Measurements from ENCODE around the gene KCNJ14. TPM values are rescaled to one million over a fixed set of nuclear protein-coding genes. Genes with fewer than 3 reads are reported as not detected.

KCNJ14 gene
- total RNA-seq, 1 experiment from 2014 or later: 1.4 TPM

GRCh38 chr19:48510421-48511268, 55.3 kb downstream of the KCNJ14 start:
- no peaks in the 10 kb centered on the region for H3K9me3 ChIP-seq (ENCODE audit: low read length)
- no peaks in the 10 kb centered on the region for H3K27me3 ChIP-seq (ENCODE audit: low read length)
- H3K79me2 ChIP-seq (ENCODE audit: low read length): no peaks in the 10 kb centered on the region
- TF ChIP-seq EZH2 (IDR thresholded peaks at IDR 0.05; ENCODE audit: low read length, unreplicated experiment) (no peak), CTCF (conservative IDR thresholded peaks at IDR 0.05; ENCODE audit: low read depth, low read length) (no peak), EZH2phosphoT487 (IDR thresholded peaks at IDR 0.05; ENCODE audit: borderline replicate concordance, low read length) (no peak)
- no peaks in the 10 kb centered on the region for H3F3A ChIP-seq (ENCODE audit: low read length, unreplicated experiment)
- no peaks in the 10 kb centered on the region for H3K9me2 ChIP-seq (replicated peaks; ENCODE audit: low read length)
- no peaks in the 10 kb centered on the region for H4K20me1 ChIP-seq (ENCODE audit: low read length)
- peak overlapping the region; percentile 63 for H3K4me3 ChIP-seq (ENCODE audit: low read length)
- peak overlapping the region; percentile 83 for H3K4me2 ChIP-seq (ENCODE audit: low read length)
- CTCF ChIA-PET: interaction anchor here (0.6 to 0.7 kb wide), 2 partner anchors 73 to 465 kb away, joined by 3 to 7 read pairs; no protein-coding TSS in a partner anchor
- BruUV-seq (replicated peaks): no TSS peak
- H2AFZ ChIP-seq (ENCODE audit: low read length): peak overlapping the region; percentile 91
- DNase-seq: peak; percentile 57
- H3K9ac ChIP-seq (ENCODE audit: low read length): no peak overlapping the region
- H3K4me1 ChIP-seq (ENCODE audit: insufficient read depth, low read length): no peaks in the 10 kb centered on the region; the same call in 1 of the 2 replicates
- POLR2A ChIA-PET (ENCODE audit: unreplicated experiment): no interaction called here
- no peaks in the 10 kb centered on the region for H3K36me3 ChIP-seq (ENCODE audit: low read depth, low read length)
- H3K27ac ChIP-seq (ENCODE audit: low read length): no peak overlapping the region
- ATAC-seq: peak; percentile 49
- intact Hi-C loops (cut with micrococcal nuclease): no loop called here

GRCh38 chr19:48511321-48511731, 56.0 kb downstream of the KCNJ14 start:
- intact Hi-C loops (cut with micrococcal nuclease): no loop called here
- ChIA-PET CTCF (interaction anchor here (0.7 kb wide), 1 partner anchor 73 kb away, joined by 3 read pairs; no protein-coding TSS in a partner anchor), POLR2A (ENCODE audit: unreplicated experiment) (no interaction called here)
- peak overlapping the region; percentile 63 for H3K4me3 ChIP-seq (ENCODE audit: low read length)
- H4K20me1 ChIP-seq (ENCODE audit: low read length): no peaks in the 10 kb centered on the region
- no peaks in the 10 kb centered on the region for H3F3A ChIP-seq (ENCODE audit: low read length, unreplicated experiment)
- H3K9me3 ChIP-seq (ENCODE audit: low read length): no peaks in the 10 kb centered on the region
- no peak overlapping the region for H3K9ac ChIP-seq (ENCODE audit: low read length)
- ATAC-seq (peak; percentile 5), DNase-seq (no peak)
- peak overlapping the region; percentile 75 for H3K4me2 ChIP-seq (ENCODE audit: low read length)
- no peaks in the 10 kb centered on the region; the same call in 1 of the 2 replicates for H3K4me1 ChIP-seq (ENCODE audit: insufficient read depth, low read length)
- TF ChIP-seq EZH2 (IDR thresholded peaks at IDR 0.05; ENCODE audit: low read length, unreplicated experiment) (no peak), EZH2phosphoT487 (IDR thresholded peaks at IDR 0.05; ENCODE audit: borderline replicate concordance, low read length) (no peak), CTCF (conservative IDR thresholded peaks at IDR 0.05; ENCODE audit: low read depth, low read length) (no peak)
- peak overlapping the region; percentile 53; the same call in 1 of the 2 replicates for H2AFZ ChIP-seq (ENCODE audit: low read length)
- no peaks in the 10 kb centered on the region for H3K27me3 ChIP-seq (ENCODE audit: low read length)
- no peaks in the 10 kb centered on the region for H3K79me2 ChIP-seq (ENCODE audit: low read length)
- H3K9me2 ChIP-seq (replicated peaks; ENCODE audit: low read length): no peaks in the 10 kb centered on the region
- no peak overlapping the region for H3K27ac ChIP-seq (ENCODE audit: low read length)
- H3K36me3 ChIP-seq (ENCODE audit: low read depth, low read length): no peaks in the 10 kb centered on the region
- BruUV-seq (replicated peaks): no TSS peak

Data from PC-3 (cell line).